Ureter (tissue), 1 donor: Measurements from ENCODE around the gene TIE1. TPM values are rescaled to one million over a fixed set of nuclear protein-coding genes. Genes with fewer than 3 reads are reported as not detected.

Source experiments
- DNase-seq: peaks from one replicate; pipeline ENCODE4 v3.0.0-alpha.2; 2020; ENCODE audit warnings: low spot score
- total RNA-seq: library from RNA; stranded (reverse); gene quantifications from one replicate; pipeline ENCODE4 v1.2.4, GENCODE V29; 2023
- donor health status: DM: yes; HTN: yes; CAD: no.

The TIE1 gene
- total RNA-seq, 1 donor from 2014 or later = 21.4 TPM

- DNase-seq = no peak
Measured at GRCh38 chr1:43293896-43294760, 6.7 kb upstream of the TIE1 start.

- no peak for DNase-seq
Measured at GRCh38 chr1:43294761-43295160, 6.0 kb upstream of the TIE1 start.

GRCh38 chr1:43296207-43296606 is 4.6 kb upstream of the TIE1 start:
- no peak for DNase-seq

GRCh38 chr1:43298055-43298454 is 2.7 kb upstream of the TIE1 start:
- DNase-seq = no peak

GRCh38 chr1:43299101-43299500 is 1.7 kb upstream of the TIE1 start:
- DNase-seq = no peak

- no peak for DNase-seq
Measured at GRCh38 chr1:43302201-43302600, 1.4 kb downstream of the TIE1 start.

- no peak for DNase-seq
Measured at GRCh38 chr1:43302721-43303470, 2.1 kb downstream of the TIE1 start.

- no peak for DNase-seq
Measured at GRCh38 chr1:43303471-43304313, 2.9 kb downstream of the TIE1 start.

- no peak for DNase-seq
Measured at GRCh38 chr1:43304314-43304681, 3.5 kb downstream of the TIE1 start.

GRCh38 chr1:43304771-43305300 is 4.1 kb downstream of the TIE1 start:
- no peak for DNase-seq

GRCh38 chr1:43305461-43305860 is 4.7 kb downstream of the TIE1 start:
- no peak for DNase-seq

GRCh38 chr1:43305926-43306687 is 5.3 kb downstream of the TIE1 start:
- DNase-seq = no peak

GRCh38 chr1:43306688-43307457 is 6.1 kb downstream of the TIE1 start:
- no peak for DNase-seq

- DNase-seq = no peak
Measured at GRCh38 chr1:43307458-43308158, 6.8 kb downstream of the TIE1 start.

GRCh38 chr1:43308635-43309404 is 8.0 kb downstream of the TIE1 start:
- no peak for DNase-seq

GRCh38 chr1:43309405-43310025 is 8.7 kb downstream of the TIE1 start:
- DNase-seq = no peak

- no peak for DNase-seq
Measured at GRCh38 chr1:43311521-43311920, 10.7 kb downstream of the TIE1 start.

GRCh38 chr1:43312212-43312623 is 11.4 kb downstream of the TIE1 start:
- DNase-seq = no peak
